SK-MEL-5 (cell line): ENCODE results near the gene BLNK. TPM values are rescaled to one million over a fixed set of nuclear protein-coding genes. Genes with fewer than 3 reads are reported as not detected.
A peak's percentile ranks its signal among the peaks of the same experiment; 100 is the strongest.

Source experiments
- DNase-seq: peaks from one replicate; pipeline ENCODE4 v3.0.0-alpha.2; 2016; ENCODE audit warnings: low read depth, low spot score
- in situ Hi-C: cut with HindIII; loops from 2 replicates; pipeline ENCODE4 v1.10.0; 2016; ENCODE audit warnings: low sequenced_read_pairs, high pct_unique_total_duplicates, low pct_unique_long_range_greater_than_20kb
- total RNA-seq: library from RNA; depleted of rRNA; stranded (reverse); fragments of >200 nt; shearing (Covaris generic); gene quantifications from 2 replicates; pipeline ENCODE4 v1.2.3, GENCODE V29; 2014

BLNK gene
- total RNA-seq, 1 experiment from 2014 or later = not detected

DNA sequence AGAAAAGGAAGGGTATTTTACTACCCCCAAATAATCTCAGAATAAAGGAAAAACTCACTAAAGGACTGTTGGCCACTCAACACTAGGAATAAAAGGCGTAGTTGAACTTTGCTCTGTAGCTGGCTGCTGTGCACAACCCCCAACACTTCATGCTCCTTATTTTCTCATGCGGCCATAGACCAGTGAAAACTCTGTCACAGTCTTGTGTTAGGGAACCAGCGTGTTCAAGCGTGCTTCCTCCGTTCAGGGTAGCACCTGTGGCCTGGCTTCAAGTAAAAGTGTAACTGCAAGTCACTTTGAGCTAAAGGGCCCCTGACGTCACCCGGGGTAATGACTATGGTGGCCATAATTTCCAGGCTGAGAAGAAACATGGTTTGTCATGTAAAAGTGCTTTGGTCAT lies 27.0 kb downstream of the BLNK start:
- in situ Hi-C loops = no loop called here
- DNase-seq = no peak

DNA sequence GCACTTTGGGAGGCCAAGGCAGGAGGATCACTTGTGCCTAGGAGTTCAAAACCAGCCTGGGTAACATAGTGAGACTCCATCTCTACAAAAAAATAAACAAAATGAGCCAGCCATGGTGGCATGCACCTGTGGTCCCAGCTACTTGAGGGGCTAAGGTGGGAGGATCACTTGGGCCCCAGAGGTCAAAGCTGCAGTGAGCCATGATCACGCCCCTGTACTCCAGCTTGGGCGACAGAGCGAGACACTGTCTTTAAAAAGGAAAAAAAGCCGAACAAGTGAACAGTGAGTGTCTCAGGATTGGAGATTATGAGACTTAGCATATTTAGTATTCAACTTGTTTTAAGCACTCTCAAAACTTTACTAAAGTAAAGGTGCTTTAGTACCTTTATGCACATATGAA lies 28.1 kb downstream of the BLNK start:
- in situ Hi-C loops = no loop called here
- DNase-seq = no peak

DNA sequence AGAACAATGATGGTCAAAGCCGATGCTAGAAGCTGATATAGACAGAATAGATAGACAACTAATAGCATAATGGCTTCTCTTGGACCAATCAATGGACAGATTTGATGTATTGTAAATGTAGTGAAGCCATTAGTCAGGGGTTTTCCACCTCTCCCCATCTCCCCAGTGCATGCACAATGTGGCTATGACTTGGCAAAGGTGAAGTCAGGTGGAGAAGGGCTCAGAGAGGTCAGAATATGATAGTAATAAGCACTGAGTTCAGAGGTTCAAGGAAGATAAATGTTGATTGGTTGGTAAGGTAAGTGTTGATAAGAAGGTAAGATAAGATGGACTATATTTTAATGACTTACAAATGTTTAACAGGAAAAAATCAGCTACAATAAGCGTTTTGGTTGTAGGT lies 28.5 kb downstream of the BLNK start:
- no peak for DNase-seq
- in situ Hi-C loops = no loop called here

DNA sequence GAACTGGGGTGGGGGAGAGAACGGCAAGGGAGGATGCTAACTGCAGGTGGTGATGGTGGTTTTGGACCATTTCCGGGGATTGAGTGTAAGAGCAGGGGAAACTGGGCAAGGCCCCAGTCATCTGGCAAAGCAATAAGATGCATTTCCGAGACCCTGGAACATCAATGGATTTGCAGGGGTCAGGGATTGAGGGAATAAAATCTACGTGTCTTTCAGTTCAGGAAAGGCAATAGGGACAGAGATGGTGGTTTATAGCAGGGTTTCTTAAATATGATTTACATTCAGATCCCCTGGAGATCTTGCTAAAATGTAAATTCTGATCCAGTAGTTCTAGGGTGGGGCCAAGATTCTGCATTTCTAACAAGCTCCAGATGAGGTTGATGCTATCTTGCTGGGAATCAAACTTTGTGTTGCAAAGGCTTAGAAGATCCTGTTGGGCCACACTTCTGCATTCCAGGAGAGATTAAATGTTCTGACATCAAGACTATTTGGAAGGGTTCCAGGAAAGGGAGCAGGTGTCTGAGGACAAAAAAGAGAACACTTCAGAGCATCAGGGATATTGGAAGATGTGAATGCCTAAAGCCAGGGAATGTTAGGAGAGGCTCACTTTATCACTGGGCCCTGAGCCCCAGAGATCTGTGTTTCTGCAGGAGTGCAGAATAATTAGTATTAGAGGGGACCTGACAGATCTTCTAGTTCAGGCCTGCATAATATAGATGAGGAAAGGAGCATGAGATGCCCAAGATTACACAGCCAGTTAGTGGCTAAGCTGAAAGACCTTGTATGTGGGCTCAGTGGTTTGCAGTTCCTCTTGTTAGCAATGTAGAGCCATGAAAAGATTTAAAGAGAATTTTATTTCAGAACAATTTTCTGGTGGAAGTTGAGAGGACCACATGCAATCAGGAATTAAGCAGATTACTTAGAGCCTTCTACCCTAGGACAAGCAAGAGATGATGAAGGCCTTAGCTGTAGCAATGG lies 32.4 kb downstream of the BLNK start:
- in situ Hi-C loops = no loop called here
- no peak for DNase-seq

DNA sequence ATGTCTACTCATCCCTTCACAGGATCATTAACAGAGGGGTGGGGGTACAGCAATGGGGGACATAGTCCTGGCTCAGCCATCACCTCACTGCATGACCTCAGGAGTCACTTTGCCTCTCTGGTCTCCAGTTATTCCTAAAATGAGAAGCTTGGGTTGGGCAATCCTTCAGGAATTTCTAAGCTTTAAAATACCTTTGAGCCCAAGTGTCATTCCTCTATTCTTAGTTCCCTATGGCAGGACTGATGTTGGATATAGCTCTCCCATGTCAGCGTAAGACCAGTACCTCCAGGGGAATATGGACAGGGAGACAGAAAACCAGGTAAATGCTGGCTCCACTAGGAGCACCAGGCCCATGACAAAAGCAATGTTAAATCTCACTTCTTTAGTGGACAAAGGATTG lies 34.5 kb downstream of the BLNK start:
- no peak for DNase-seq
- in situ Hi-C loops = no loop called here

DNA sequence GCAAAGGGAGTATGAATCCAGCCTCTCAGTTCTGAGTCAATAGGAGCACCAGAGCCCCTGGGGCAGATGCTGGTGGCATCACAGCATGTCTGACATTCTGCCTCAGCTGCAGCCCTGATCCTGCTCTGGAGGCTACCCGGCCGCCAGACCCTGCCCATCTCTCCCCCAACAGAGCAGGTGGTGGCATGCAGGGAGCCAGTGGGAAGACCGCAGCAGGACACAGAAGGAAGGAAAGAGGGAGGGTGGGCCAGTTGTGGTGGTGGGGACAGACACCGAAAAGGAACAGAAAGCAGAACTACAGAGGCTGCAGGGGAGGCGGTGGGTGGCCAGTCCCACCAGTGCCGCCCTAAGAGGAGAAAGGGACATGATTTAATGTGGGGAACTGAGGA lies 35.3 kb downstream of the BLNK start:
- DNase-seq = no peak
- in situ Hi-C loops = no loop called here

DNA sequence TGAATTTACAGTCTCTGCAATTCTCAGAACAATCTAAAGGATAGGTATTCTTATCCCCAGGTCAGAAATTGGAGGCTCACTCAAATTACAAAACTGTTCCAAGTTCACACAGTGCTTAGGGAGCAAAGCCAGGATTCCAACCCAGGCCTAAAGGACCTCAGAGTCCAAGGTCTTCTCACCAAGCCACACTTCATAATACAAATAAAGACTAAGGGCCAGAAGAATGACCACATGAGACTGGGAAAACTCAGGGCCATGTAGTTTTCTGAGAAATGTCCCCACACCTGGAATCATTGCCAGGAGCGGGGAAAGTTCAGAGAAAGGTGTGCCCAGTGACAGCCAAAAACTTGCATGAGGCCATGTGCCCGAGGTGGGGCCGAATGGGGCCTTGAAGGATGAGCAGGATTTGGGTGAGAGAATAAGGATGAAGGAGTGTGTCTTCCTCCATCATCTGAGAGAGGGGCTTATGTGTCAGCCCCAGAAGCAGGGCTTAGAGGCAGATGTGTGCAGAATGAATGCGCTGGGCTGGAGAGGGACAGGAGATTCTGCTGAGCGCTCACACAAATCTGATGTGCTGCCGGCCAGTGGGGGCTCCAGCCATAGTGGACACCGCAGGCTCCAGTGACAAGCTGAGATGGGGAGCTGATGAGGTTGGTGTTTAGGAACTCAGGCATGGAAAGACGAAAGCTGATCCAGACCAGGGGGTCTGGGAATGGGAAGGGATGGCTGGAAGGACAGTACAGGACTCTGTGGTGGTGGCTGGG lies 35.9 kb downstream of the BLNK start:
- no peak for DNase-seq
- in situ Hi-C loops = no loop called here

DNA sequence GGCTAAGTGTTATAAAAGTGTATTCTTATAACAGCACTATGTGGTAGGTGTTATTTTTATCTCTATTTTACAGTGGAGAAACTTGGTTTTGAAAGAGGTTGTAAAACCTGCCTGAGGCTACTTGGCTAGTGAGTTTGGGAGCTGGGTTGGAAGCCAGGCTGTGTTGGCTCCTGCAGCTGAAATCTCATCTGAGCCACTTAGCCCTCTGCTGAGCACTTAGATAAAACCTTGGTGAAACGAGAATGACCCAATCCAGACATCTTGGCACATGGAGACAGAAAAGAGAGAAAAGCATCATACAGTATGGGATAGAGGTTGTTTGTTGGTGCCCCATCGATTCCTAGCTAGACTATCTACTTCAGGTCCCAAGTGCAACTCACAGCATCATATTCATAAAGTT lies 37.4 kb downstream of the BLNK start:
- DNase-seq = no peak
- in situ Hi-C loops = no loop called here

DNA sequence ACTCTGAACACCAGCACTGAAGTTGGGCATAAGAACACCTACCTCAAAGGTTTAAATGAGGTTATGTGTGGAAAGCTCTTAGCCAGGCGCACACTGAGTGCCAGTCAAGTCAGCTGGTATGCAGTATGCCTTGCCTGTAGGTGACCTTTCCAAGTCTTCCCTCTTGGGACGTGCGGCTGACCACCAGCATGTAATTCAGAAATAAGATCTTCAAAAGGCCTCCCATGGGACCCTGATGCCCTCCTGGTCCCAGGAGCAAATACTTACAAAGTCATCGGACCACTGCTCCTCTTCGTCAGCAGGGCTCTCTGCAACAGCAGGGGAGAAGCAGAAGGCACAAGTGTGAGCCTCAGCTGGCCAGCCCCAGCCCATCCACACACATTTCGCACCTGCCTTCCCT lies 40.8 kb downstream of the BLNK start:
- in situ Hi-C loops = no loop called here
- DNase-seq = peak; percentile 16

DNA sequence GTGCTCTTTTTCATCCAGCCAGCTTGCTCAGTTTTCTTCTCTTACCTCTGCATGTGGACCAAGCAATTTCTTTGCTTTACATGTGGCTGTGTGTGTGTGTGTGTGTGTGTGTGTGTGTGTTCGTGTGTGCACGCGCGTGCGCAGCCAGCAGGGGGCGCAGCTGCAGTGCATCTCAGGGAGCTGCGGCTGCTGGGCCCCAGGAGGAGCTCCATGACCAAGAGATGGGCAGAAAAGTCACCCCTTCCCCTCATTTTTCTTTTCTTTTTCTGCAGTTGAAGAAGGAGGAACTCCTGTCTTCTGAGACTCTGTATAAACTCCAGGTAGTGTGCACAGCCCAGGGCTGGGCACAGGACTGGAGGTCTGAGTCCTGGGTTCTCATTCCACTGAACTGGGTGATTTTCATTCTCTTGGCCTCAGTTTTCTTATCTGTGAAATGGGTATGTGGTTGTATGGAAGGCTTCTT lies 41.8 kb downstream of the BLNK start:
- peak; percentile 61 for DNase-seq
- in situ Hi-C loops = no loop called here

DNA sequence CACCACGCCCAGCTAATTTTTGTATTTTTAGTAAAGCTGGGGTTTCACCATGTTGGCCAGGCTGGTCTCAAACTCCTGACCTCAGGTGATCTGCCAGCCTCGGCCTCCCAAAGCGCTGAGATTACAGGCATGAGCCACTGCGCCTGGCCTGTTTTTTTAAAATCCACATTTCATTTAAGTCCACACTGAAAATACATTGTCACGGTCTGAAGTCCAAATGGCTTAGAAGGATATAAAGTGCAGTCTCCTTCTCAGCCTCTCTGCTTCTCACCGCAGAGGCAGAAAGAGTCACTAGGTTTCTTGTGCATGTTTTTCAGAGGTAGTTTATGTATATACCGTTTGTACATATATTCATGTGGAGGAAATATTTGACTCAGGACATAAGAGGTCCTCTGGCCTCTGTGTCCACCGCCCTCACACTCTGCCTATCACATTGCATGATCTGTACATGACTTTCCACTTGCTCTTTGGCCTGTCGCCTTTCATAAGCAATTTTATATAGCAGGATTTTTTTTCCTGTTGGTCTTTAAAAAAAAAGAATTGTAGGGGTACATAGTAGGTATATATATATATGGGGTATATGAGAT lies 42.9 kb downstream of the BLNK start:
- in situ Hi-C loops = no loop called here
- DNase-seq = no peak

DNA sequence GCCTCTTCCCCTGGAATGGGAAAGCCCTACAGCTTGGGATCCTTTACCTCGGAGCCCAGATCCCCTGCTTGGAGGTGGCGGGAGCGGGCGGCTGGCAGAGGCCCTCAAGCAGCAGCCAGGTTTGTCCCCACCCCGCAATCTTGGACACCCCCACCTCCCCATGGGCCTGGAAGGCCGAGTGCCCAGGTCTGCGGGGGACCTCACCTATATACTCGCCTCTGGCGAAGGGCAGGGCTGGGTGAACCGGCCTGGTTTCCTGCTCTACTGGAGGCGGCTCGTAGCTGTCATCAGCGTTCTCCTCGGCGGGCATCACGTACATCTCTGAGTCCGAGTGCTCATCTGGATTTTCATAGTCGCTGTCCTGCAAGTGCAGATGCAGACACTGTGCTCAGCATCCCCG lies 44.2 kb downstream of the BLNK start:
- in situ Hi-C loops = no loop called here
- DNase-seq = no peak

DNA sequence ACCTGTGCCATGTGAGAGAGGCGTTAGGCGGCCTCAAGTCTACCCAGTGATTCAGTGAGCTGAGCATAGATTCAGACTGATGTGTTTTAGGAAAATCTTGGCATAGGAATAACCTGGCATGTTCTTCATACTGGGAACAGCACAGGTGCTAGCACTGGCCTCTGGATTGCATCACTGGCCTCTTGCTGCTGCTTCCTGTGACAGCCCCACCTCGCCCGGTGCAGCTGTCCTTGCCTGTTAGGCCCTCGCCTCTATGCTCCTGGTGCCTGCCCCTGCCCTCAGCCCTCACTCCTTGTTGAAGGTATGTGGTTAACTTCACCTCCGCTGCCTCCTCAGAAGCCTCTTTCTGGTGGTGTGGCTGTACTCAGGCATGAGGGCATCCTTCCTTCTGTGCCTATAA lies 46.2 kb downstream of the BLNK start:
- in situ Hi-C loops = no loop called here
- no peak for DNase-seq

DNA sequence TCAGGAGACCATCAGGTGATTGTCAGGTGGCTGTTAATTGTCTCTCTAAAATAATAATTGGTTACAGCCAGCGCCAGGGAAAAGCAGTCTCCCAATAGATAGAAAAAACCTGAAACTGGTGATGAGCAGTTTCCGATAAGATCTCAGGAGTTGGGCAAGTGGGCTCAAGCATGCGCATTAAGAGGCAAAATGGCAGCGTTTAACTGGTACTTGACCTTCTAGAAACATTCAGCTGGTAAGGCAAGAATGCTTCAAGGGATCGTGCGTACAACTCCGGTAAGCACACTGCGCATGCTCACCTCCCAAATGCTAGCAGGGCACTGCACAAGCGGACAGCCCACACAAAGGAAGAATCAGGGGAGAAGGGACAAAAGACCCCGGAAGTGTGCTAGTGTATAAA lies 48.5 kb downstream of the BLNK start:
- no peak for DNase-seq
- in situ Hi-C loops = no loop called here

DNA sequence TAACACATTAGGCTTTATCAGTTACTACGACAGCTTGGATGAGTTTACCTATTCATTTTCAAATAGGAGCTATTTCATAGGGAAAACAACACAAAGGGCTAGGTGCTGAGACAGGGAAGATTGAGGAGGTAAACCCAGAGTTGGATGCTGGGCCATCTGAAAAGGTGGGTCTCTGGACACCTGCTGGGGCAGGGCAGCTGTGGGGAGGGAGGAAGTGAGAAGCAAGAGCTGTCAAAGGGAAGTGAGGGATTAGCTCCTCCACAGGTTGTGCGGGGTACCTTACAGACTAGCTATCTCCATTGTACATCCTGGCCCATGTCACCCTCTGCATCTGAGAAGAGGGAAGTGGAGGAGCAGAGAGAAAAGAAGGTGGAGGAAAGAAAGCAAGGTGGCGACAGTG lies 48.9 kb downstream of the BLNK start:
- DNase-seq = no peak
- in situ Hi-C loops = no loop called here

DNA sequence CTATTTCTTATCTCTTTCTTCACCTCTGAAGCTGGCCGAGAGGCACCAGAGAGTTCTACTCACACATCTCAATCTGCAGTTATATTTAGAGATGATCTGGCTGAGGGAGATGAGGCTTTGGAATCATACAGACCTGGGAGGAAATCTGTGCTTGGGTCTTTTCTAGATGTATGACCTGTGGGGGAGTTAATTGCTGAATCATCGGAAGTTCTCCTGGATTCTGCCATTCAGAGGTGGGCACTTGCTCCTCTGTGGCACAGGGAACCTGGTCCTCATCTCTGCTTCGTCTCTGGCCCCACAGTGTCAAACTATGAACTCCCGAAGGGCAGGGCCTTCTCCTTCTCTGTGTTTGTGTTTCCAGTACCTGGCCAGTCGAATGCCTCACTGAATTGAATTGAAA lies 52.5 kb downstream of the BLNK start:
- no peak for DNase-seq
- in situ Hi-C loops = no loop called here

DNA sequence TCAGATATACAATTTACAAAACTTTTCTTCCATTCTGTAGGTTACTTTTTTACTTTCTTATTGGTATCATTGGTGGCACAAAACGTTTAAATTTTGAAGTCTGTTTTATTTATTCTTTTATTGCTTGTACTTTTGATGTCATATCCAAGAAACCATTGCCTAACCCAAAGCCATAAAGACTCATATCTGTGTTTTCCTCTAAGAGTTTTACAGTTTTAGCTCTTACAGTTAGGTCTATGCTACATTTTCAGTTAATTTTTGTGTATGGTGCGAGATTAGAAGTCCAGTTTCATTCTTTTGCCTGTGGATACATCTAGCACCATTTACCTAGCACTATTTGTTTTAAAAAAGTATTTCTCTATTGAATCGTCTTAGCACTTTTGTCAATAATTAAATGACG lies 53.7 kb downstream of the BLNK start:
- DNase-seq = no peak
- in situ Hi-C loops = no loop called here

DNA sequence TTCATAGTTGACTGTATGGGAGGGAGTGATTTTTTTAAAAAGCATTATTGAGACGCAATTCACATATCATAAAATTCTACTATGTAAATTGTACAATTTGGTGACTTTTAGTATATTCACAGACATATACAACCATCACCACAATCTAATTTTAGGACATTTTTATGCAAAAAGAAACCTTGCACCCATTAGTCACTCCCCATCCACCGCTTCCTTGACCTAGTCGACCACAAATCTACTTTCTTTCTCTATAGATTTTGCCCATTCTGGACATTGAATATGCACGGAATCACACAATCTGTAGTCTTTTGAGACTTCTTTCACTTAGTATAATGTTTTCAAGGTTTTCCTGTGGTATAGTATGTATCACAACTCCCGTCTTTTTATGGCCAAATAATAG lies 54.6 kb downstream of the BLNK start:
- in situ Hi-C loops = no loop called here

More for the DNA sequence above, 54.6 kb downstream of the BLNK start:
- no peak for DNase-seq
